ENCODE data around the gene MACROD2.

DNA sequence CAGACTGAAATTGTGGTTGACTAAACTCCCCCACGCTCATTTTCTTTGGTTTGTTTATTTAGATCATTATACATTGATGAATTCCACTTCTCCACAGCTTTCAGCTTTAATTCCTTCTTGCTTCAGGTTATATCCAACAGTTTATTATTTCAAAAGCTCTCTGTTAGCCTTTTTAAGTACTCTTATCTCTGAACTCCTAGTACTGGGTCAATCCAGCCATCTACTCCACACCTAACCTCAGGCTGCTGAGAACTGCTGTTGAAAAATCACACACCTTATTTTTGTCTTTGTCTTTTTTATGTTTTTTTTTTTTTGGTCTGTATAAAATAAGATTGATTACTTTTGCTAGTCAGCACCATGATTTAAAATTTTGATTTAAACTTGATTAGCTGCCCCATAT is 309.2 kb downstream of the MACROD2 start:
- TF ChIP-seq CTCF (IDR thresholded peaks at IDR 0.05 in 2 of 3, conservative IDR thresholded peaks at IDR 0.05 in 1 of 3; ENCODE audit: borderline replicate concordance in 1 of 3, insufficient read depth in 1 of 3, low read depth in 2 of 3, low read length in 2 of 3): no peak
- TF ChIP-seq EZH2phosphoT487 (IDR thresholded peaks at IDR 0.05; ENCODE audit: borderline replicate concordance): no peak
- no peak for TF ChIP-seq POLR2A (IDR thresholded peaks at IDR 0.05; ENCODE audit: borderline replicate concordance, extremely low read depth, insufficient read depth, insufficient read length)
- TF ChIP-seq RAD21 (IDR thresholded peaks at IDR 0.05; ENCODE audit: low read depth): no peak
- TF ChIP-seq, protein P1, sequence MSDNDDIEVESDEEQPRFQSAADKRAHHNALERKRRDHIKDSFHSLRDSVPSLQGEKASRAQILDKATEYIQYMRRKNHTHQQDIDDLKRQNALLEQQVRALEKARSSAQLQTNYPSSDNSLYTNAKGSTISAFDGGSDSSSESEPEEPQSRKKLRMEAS (IDR thresholded peaks at IDR 0.05): no peak
- no peak for TF ChIP-seq EZH2 (IDR thresholded peaks at IDR 0.05)
- TF ChIP-seq ZFX (IDR thresholded peaks at IDR 0.05): no peak
- no peak for TF ChIP-seq POLR2AphosphoS5 (IDR thresholded peaks at IDR 0.05; ENCODE audit: low read depth, low read length)
- no peak for TF ChIP-seq YY1 (IDR thresholded peaks at IDR 0.05; ENCODE audit: extremely low read depth, insufficient replicate concordance, low read depth, low read length)
- no peak for TF ChIP-seq CBX3 (IDR thresholded peaks at IDR 0.05; ENCODE audit: low read depth)

Data from HCT116 (cell line).